Right atrium auricular region (tissue), 2 donors: Measurements from ENCODE around the gene FAM186B. TPM values are rescaled to one million over a fixed set of nuclear protein-coding genes. Genes with fewer than 3 reads are reported as not detected.

Source experiments
- DNase-seq: peaks from one replicate; pipeline ENCODE4 v3.0.0-alpha.2; 2019; ENCODE audit warnings: low spot score
- H3K27ac ChIP-seq, 2 donors: fragments of 200-600 bp; sonication (generic); 1 replicate in 1 of 2; 2 replicates in 1 of 2; pipeline ENCODE4 v1.5.1; 2016 to 2019
- H3K27me3 ChIP-seq, 2 donors: fragments of 200-600 bp; sonication (generic); one replicate each; pipeline versions ENCODE4 v1.5.1 to v1.6.0; 2017 to 2019
- H3K36me3 ChIP-seq: fragments of 200-600 bp; sonication (generic); one replicate; pipeline ENCODE4 v1.5.1; 2016
- H3K4me1 ChIP-seq, 2 donors: fragments of 200-600 bp; sonication (generic); one replicate each; pipeline versions ENCODE4 v1.5.1 to v1.6.0; 2017 to 2019
- H3K4me3 ChIP-seq, 2 donors: fragments of 200-600 bp; sonication (generic); 1 replicate in 1 of 2; 2 replicates in 1 of 2; pipeline ENCODE4 v1.5.1; 2017 to 2019; ENCODE audit warnings: mild to moderate bottlenecking in 1 of 2, moderate library complexity in 1 of 2
- H3K9me3 ChIP-seq, 2 donors: fragments of 200-600 bp; sonication (generic); one replicate each; pipeline ENCODE4 v1.5.1; 2019
- CTCF ChIP-seq, 2 donors: fragments of 200-600 bp; sonication (generic); IDR thresholded peaks; one replicate each; pipeline ENCODE4 v1.5.1; 2019; ENCODE audit warnings: antibody characterized with exemption in 2 of 2
- total RNA-seq, 2 donors: library from RNA; depleted of rRNA; stranded (reverse); fragments of >200 nt; gene quantifications; one replicate each; pipeline ENCODE4 v1.1.0, GENCODE V29; 2016

The FAM186B gene
- total RNA-seq, 2 donors from 2014 or later: 0.28 TPM; not detected in 1

- peak within 1 kb of the TSS; percentile 91 for H3K27ac ChIP-seq
- DNase-seq: peak; percentile 86
- H3K4me1 ChIP-seq: peaks cover 0 to 58% of the 10 kb centered on the region in 2 donors
- peak within 1 kb of the TSS; percentile 71 to 82 for H3K4me3 ChIP-seq
- no peaks in the 10 kb centered on the region for H3K27me3 ChIP-seq
- peaks cover 18% of the 10 kb centered on the region for H3K36me3 ChIP-seq
- TF ChIP-seq CTCF (IDR thresholded peaks at IDR 0.05): no peak
- no peaks in the 10 kb centered on the region for H3K9me3 ChIP-seq
These were observed 37.6 kb downstream of the FAM186B start, which contains the start of gene MCRS1 for GRCh38 chr12:49567611-49568441. MCRS1 (minus strand) TSS chr12:49568142; CDS start chr12:49566731, 1,411 bp downstream.

GRCh38 chr12:49567302-49567610 is 38.2 kb downstream of the FAM186B start:
- H3K27ac ChIP-seq: peak overlapping the region; percentile 91
- H3K27me3 ChIP-seq: no peaks in the 10 kb centered on the region
- H3K4me3 ChIP-seq: peak overlapping the region; percentile 71 to 82
- H3K36me3 ChIP-seq: peaks cover 24% of the 10 kb centered on the region
- H3K4me1 ChIP-seq: peaks cover 0 to 58% of the 10 kb centered on the region in 2 donors
- H3K9me3 ChIP-seq: no peaks in the 10 kb centered on the region
- no peak for DNase-seq
- TF ChIP-seq CTCF (IDR thresholded peaks at IDR 0.05): no peak

- peak overlapping the region; percentile 91 for H3K27ac ChIP-seq
- H3K27me3 ChIP-seq: no peaks in the 10 kb centered on the region
- peak overlapping the region in 1 of 2 donors; percentile 82 for H3K4me3 ChIP-seq
- peaks cover 0 to 58% of the 10 kb centered on the region in 2 donors for H3K4me1 ChIP-seq
- no peak for DNase-seq
- H3K9me3 ChIP-seq: no peaks in the 10 kb centered on the region
- TF ChIP-seq CTCF (IDR thresholded peaks at IDR 0.05): no peak
- H3K36me3 ChIP-seq: peaks cover 33% of the 10 kb centered on the region
These were observed 39.1 kb downstream of the FAM186B start for GRCh38 chr12:49566361-49566760.

- H3K4me3 ChIP-seq: no peak overlapping the region
- H3K9me3 ChIP-seq: no peaks in the 10 kb centered on the region
- TF ChIP-seq CTCF (IDR thresholded peaks at IDR 0.05): no peak
- H3K27me3 ChIP-seq: no peaks in the 10 kb centered on the region
- peaks cover 40% of the 10 kb centered on the region for H3K36me3 ChIP-seq
- H3K27ac ChIP-seq: peak overlapping the region; percentile 91
- DNase-seq: no peak
- H3K4me1 ChIP-seq: peaks cover 0 to 58% of the 10 kb centered on the region in 2 donors
These were observed 39.8 kb downstream of the FAM186B start for GRCh38 chr12:49565406-49566265.

- TF ChIP-seq CTCF (IDR thresholded peaks at IDR 0.05): no peak
- no peaks in the 10 kb centered on the region for H3K9me3 ChIP-seq
- peak overlapping the region; percentile 13 to 15 for H3K4me3 ChIP-seq
- no peak for DNase-seq
- H3K27me3 ChIP-seq: no peaks in the 10 kb centered on the region
- H3K27ac ChIP-seq: peak overlapping the region; percentile 91
- peaks cover 0 to 52% of the 10 kb centered on the region in 2 donors for H3K4me1 ChIP-seq
- peaks cover 48% of the 10 kb centered on the region for H3K36me3 ChIP-seq
These were observed 40.6 kb downstream of the FAM186B start for GRCh38 chr12:49564686-49565405.
